K562 (cell line): ENCODE data around the gene RACK1. TPM values are rescaled to one million over a fixed set of nuclear protein-coding genes. Genes with fewer than 3 reads are reported as not detected.

Source experiments
- ATF7 ChIP-seq: fragments of 450-650 bp; IDR thresholded peaks from 2 replicates; pipeline ENCODE4 v1.7.1; 2014; ENCODE audit warnings: mild to moderate bottlenecking, moderate library complexity
- BDP1 ChIP-seq: IDR thresholded peaks from 3 replicates; pipeline ENCODE4 v1.6.1; 2011; ENCODE audit not compliant: insufficient read length, insufficient read depth
- BHLHE40 ChIP-seq: IDR thresholded peaks from 2 replicates; pipeline ENCODE4 v1.6.1; 2011; ENCODE audit warnings: low read length, improper control_type of control experiment
- CEBPG ChIP-seq, 3 experiments: fragments of 200-800 bp in 1 of 3; sonication (Bioruptor generic) in 1 of 3; sonication (generic) in 1 of 3; formaldehyde crosslinking in 1 of 3; IDR thresholded peaks in 2 of 3; conservative IDR thresholded peaks in 1 of 3; 2 replicates each; pipeline versions ENCODE4 v1.6.1 to v1.8.0; 2016 to 2022; ENCODE audit warnings: missing compliant biosample characterization in 2 of 3, missing genetic modification characterization in 2 of 3, mild to moderate bottlenecking in 1 of 3, missing genetic modification reagents in 1 of 3
- CHCHD3 ChIP-seq: fragments of 250-450 bp; sonication (Bioruptor Pico); IDR thresholded peaks from 2 replicates; pipeline ENCODE4 v2.1.2; 2022; ENCODE audit warnings: mild to moderate bottlenecking
- CHD2 ChIP-seq: IDR thresholded peaks from 2 replicates; pipeline ENCODE4 v1.6.1; 2011; ENCODE audit warnings: low read depth, low read length
- HNRNPLL ChIP-seq: fragments of 200-400 bp; formaldehyde crosslinking; IDR thresholded peaks from 2 replicates; pipeline ENCODE4 v1.6.1; 2017; ENCODE audit warnings: low read length, low read depth, mild to moderate bottlenecking; ENCODE audit not compliant: poor library complexity, severe bottlenecking
- MEF2D ChIP-seq: conservative IDR thresholded peaks from 2 replicates; pipeline ENCODE4 v1.6.1; 2016; ENCODE audit warnings: low read depth, missing genetic modification characterization, missing compliant biosample characterization
- MEIS2 ChIP-seq: fragments of 450-650 bp; IDR thresholded peaks from 2 replicates; pipeline ENCODE4 v1.6.1; 2014; ENCODE audit warnings: mild to moderate bottlenecking; ENCODE audit not compliant: partially characterized antibody
- MTA3 ChIP-seq: fragments of 450-650 bp; formaldehyde crosslinking; IDR thresholded peaks from 2 replicates; pipeline ENCODE4 v1.6.1; 2017; ENCODE audit warnings: mild to moderate bottlenecking, borderline replicate concordance
- OTX1 ChIP-seq: fragments of 450-650 bp; formaldehyde crosslinking; IDR thresholded peaks from 2 replicates; pipeline ENCODE4 v1.4.0; 2022; ENCODE audit warnings: mild to moderate bottlenecking
- PHF8 ChIP-seq: fragments of 200-600 bp; sonication (generic); IDR thresholded peaks from 2 replicates; pipeline ENCODE4 v1.6.1; 2012; ENCODE audit warnings: mixed run types, mild to moderate bottlenecking, inconsistent platforms, low read length, moderate library complexity, borderline replicate concordance
- SMAD4 ChIP-seq: fragments of 250-450 bp; sonication (Bioruptor Pico); conservative IDR thresholded peaks from 2 replicates; pipeline ENCODE4 v1.8.0; 2021; ENCODE audit warnings: inconsistent platforms, mild to moderate bottlenecking, moderate library complexity
- TCF7L2 ChIP-seq: fragments of 150-350 bp; IDR thresholded peaks from 2 replicates; pipeline ENCODE4 v1.6.1; 2016; ENCODE audit warnings: low read depth, mild to moderate bottlenecking, low read length, moderate library complexity
- THRAP3 ChIP-seq: fragments of 450-650 bp; IDR thresholded peaks from 2 replicates; pipeline ENCODE4 v1.6.1; 2016; ENCODE audit warnings: mild to moderate bottlenecking, inconsistent platforms, borderline replicate concordance
- U2AF1 ChIP-seq: fragments of 200-400 bp; formaldehyde crosslinking; optimal IDR thresholded peaks from 2 replicates; pipeline ENCODE3; 2017; ENCODE audit warnings: mild to moderate bottlenecking, low read depth, low read length, moderate library complexity
- XRCC4 ChIP-seq: IDR thresholded peaks from one replicate; pipeline ENCODE4 v1.6.1; 2011; ENCODE audit not compliant: insufficient read depth, insufficient read length; ENCODE audit errors: extremely low read depth
- ZHX1 ChIP-seq: fragments of 150-350 bp; conservative IDR thresholded peaks from 2 replicates; pipeline ENCODE4 v1.6.1; 2014; ENCODE audit warnings: low read length
- ZNF140 ChIP-seq: fragments of 250-450 bp; sonication (Bioruptor Pico); IDR thresholded peaks from 2 replicates; pipeline ENCODE4 v1.8.0; 2021; ENCODE audit warnings: moderate library complexity, mild to moderate bottlenecking, inconsistent platforms
- ZNF274 ChIP-seq: IDR thresholded peaks from 2 replicates; pipeline ENCODE4 v1.6.1; 2011; ENCODE audit warnings: low read depth, mild to moderate bottlenecking, low read length, moderate library complexity, borderline replicate concordance
- ZNF431 ChIP-seq: sonication (generic); formaldehyde crosslinking; IDR thresholded peaks from 2 replicates; pipeline ENCODE4 v1.8.0; 2022; ENCODE audit warnings: mild to moderate bottlenecking, missing genetic modification reagents
- ZNF785 ChIP-seq: fragments of 250-450 bp; sonication (Bioruptor Pico); IDR thresholded peaks from 2 replicates; pipeline ENCODE4 v1.4.0; 2020; ENCODE audit warnings: mild to moderate bottlenecking
- polyA plus RNA-seq, 8 experiments: library from polyadenylated mRNA; depleted of rRNA in 4 of 8; stranded (reverse) in 5 of 8; unstranded in 3 of 8; fragments of >200 nt; fragmentation: Nextera tagmentation in 2 of 8; fragmentation: Illumina TruSeq in 1 of 8; extraction: Ambion mirVana in 2 of 8; extraction: Trizol in 1 of 8; gene quantifications; 2 replicates each; pipeline versions ENCODE4 v1.2.1 to v1.2.3, GENCODE V29; 2011 to 2014; ENCODE audit warnings: inconsistent platforms in 1 of 8, missing spikeins in 1 of 8
- total RNA-seq, 7 experiments: library from RNA; depleted of rRNA in 6 of 7; stranded (reverse); fragments of >200 nt in 6 of 7; fragmentation: Illumina TruSeq in 2 of 7; extraction: Trizol in 2 of 7; gene quantifications; 2 replicates each; pipeline versions ENCODE4 v1.2.1 to v1.2.3, GENCODE V29; 2011 to 2021; ENCODE audit warnings: low replicate concordance in 1 of 7
- TF ChIP-seq, protein P1 (sequence below): fragments of 450-650 bp; IDR thresholded peaks from 2 replicates; pipeline ENCODE4 v1.6.1; 2016; ENCODE audit warnings: low read depth, mild to moderate bottlenecking, moderate library complexity

The RACK1 gene
- total and polyA plus RNA-seq, 9 of the 15 experiments (the other 6 are each of a cell fraction or from before 2014, with no cell fraction given), result 2,303 to 5,311 (median 3,833) TPM

DNA sequence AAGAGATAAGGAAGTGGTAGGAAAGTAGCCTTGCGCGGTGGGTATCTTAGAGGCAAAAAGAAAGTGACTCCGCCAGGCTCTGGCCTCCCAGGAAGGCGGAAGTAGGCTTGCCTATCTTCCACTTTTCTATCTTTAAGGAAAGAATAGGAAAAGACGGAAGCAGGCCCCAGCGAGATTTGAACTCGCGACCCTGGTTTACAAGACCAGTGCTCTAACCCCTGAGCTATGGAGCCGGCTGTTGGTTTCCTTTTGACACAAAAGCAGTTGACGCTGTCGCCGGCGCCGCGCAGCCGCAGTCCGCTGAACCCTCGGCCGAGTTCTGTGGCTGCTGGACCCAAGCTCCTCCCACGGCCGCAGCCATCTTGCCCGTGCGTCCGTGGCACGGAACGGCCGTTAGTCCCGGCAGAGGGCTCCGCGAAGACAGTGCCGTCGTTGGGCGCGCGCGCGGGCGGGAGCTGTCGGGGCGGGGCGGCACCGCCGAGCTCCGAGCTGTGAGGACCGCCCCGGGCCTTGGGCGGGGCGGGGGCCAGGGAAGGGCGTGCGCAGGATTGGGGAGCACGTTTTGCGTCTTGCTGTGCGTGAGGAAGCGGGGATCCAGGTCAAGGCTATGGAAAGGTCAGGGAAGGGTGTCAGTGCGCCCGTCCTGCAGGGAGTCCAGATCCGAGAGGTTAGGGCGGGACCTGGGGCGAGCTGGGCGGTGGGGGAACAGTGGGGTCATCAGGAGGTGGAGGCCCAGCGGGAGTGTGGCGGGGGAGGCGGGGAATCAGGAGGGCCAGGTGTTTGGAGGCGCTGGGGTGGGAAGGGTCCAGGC is 52.0 kb downstream of the RACK1 start (continued):
- TF ChIP-seq SMAD4 (CRISPR knock-in tag), result 0 out of 2 replicates have a peak, but pooled peaks have one; percentile 50
- TF ChIP-seq THRAP3, result no peak
- TF ChIP-seq, protein P1, sequence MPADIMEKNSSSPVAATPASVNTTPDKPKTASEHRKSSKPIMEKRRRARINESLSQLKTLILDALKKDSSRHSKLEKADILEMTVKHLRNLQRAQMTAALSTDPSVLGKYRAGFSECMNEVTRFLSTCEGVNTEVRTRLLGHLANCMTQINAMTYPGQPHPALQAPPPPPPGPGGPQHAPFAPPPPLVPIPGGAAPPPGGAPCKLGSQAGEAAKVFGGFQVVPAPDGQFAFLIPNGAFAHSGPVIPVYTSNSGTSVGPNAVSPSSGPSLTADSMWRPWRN, result 0 out of 2 replicates have a peak, but pooled peaks have one; percentile 30
- TF ChIP-seq TCF7L2, result peak; percentile 33; the same call in 1 of the 2 replicates
- peak; percentile 80 for TF ChIP-seq HNRNPLL
- TF ChIP-seq ZHX1, result peak; percentile 48; the same call in 1 of the 2 replicates
- TF ChIP-seq XRCC4, result no peak
- TF ChIP-seq BDP1, result peak; percentile 85
- TF ChIP-seq CHCHD3 (CRISPR knock-in tag), result no peak
- TF ChIP-seq ZNF140 (CRISPR knock-in tag), result no peak
- peak; percentile 80 for TF ChIP-seq MEIS2
- TF ChIP-seq ZNF274, result peak; percentile 74; the same call in 1 of the 2 replicates
- TF ChIP-seq CHD2, result peak; percentile 46; the same call in 1 of the 2 replicates
- peak; percentile 83; the same call in 1 of the 2 replicates for TF ChIP-seq OTX1 (CRISPR knock-in tag)
- TF ChIP-seq MEF2D (tag), result no peak
- TF ChIP-seq ATF7, result peak; percentile 86
- no peak for TF ChIP-seq U2AF1
- peak; percentile 43; the same call in 1 of the 2 replicates for TF ChIP-seq MTA3
- TF ChIP-seq ZNF431 (CRISPR knock-in tag), result no peak
- no peak for TF ChIP-seq ZNF785 (CRISPR knock-in tag)
- peak; percentile 65; the same call in 1 of the 2 replicates for TF ChIP-seq PHF8
- no peak for TF ChIP-seq CEBPG (CRISPR knock-in tag; IDR thresholded peaks at IDR 0.05)
- TF ChIP-seq CEBPG (tag; conservative IDR thresholded peaks at IDR 0.05 in 1 of 2, IDR thresholded peaks at IDR 0.05 in 1 of 2), result no peak
- peak; percentile 84 for TF ChIP-seq BHLHE40
